GM18858 (cell line): ENCODE measurements around the gene SLX9.
"Not testable (repeated sequence)": the region's sequence is repeated elsewhere in the genome, so short reads cannot be mapped to it uniquely, and the experiment has no call there.

Source experiments
- ATAC-seq: cut with Tn5 transposase; IDR thresholded peaks from one replicate; pipeline ENCODE4 v1.9.1; 2021; ENCODE audit not compliant: unreplicated experiment

Gene SLX9

DNA sequence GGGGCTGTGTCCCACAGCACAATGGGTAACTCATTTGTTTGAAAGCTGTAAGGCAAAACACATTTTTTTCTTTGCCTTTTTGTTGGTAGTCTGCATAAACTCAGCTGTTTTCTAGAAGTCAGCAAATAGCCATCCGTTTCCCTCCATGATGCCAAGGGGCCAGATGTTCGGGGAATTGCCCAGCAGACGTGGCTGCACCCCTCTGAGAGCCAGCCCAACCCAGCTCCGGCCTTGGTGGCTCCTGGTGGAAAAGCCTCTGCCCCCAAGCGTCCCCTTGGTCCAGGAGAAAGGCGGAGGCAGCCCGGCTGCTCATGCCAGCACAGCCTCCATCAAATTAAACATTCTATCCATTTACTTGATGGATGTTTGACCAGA lies 76.2 kb downstream of the SLX9 start:
- ATAC-seq = no peak

DNA sequence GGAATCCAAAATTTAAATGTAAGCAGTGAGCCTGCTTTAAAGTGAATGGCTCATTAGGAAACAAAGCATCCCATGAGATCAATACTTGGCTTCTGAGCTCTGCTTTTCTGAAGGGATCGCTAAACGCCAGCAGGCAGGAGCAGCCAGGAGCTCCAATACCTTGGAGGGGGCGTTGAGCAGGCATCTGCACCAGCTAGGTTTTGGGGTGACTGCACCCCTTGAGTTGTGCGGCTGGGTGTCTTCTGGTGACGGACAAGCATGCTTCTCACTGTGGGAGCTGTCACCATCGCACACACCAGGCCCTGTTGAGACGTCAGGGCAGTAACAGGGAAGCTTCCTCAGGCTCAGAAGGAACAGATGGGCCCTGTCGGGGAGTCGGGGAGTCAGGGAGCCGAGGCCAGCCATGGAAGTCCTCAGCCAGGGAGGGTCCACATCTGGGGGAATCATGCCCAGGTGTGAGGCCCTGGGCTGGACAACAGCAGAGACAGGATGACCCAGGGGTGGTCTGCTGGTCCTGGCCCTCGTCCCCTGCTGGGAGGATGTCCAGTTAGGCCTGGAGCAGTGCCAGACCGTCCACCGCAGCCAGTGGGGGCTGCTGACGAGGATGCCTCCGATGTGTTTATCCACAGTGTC lies 76.7 kb downstream of the SLX9 start:
- no peak for ATAC-seq

DNA sequence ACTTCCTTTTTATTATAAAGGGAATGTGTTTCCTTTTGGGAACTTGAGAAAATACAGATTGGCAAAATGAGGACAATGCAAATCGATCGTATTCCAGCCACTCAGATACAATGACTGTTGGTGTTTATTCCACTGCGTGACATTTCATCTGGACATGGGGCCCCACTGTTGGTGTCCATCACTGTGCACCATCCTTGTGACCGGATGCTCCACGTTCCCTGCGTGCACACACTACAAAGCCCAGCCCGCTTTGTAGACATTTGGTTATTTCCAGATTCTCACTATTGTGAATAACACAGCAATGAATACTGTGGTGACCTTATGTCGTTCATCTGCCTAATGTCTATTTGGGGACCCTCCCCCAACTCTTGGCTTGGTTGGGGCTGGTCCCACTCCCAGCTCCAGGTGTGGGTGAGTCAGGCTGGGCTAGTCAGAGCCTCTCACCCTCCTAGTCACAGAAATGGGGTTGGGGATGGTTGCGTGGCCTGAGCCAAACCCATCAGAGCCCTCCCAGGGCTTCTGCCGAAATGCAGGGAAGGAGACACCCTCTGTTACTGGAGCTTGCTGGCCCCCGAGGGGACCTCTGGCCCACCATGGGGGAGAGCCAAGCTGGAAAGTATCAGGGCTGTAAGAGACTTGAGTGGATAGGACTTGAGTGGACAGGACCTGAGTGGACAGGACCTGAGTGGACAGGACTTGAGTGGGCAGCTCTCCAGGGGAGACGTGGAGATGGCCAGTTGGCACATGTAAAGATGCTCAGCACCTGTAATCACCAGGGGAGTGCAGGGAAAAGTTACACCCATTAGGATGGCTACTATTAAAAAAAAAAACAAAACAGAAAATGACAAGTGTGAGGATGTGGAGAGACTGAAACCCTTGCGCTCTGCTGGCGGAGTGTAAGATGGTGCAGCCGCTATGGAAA lies 77.5 kb downstream of the SLX9 start:
- ATAC-seq = no peak

DNA sequence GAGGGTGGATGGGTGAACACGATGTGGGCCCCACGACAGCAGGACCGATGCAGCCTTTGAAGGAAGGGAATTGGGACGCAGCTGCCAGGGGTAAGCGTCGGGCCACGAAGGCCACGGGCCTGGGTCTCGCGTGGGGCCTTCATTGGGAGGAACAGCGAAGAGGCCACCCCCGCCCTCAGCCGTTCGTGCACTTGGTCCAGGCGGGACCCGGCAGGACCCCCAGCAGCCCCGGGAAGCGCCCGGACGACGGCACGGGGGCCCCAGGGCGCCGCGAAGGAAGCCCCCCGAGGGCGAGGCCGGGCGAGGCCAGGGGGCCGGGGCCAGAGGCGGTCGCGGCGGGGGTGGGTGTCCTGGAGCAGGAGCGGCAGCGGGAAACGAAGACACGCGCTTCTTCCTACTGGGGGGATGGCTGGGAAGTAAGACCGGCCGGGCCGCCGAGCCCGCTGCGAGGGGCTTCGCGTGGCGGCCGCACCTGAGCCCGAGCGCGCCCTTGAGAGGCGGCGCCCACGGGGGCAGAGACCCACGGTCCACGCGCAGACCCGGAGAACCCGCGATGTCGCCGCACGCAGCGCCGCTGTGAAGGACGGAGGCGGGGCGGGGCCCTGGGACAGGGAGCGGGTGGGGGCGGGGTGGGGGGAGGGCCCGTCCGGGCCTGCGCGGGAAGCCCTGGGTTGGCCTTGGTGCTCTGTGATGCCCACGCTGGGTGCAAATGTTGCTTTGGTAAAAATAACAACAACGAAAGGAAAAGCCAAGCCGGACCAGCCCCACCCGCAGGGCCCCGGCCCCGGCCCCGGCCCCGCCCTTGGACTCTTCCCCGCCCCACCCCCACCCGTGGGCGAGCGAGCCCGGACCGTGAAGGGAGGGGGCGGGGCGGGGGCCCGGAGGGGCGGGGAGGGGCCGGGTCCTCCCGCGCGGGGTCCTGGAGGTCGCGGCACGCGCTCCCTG lies 78.6 kb downstream of the SLX9 start:
- no peak for ATAC-seq

DNA sequence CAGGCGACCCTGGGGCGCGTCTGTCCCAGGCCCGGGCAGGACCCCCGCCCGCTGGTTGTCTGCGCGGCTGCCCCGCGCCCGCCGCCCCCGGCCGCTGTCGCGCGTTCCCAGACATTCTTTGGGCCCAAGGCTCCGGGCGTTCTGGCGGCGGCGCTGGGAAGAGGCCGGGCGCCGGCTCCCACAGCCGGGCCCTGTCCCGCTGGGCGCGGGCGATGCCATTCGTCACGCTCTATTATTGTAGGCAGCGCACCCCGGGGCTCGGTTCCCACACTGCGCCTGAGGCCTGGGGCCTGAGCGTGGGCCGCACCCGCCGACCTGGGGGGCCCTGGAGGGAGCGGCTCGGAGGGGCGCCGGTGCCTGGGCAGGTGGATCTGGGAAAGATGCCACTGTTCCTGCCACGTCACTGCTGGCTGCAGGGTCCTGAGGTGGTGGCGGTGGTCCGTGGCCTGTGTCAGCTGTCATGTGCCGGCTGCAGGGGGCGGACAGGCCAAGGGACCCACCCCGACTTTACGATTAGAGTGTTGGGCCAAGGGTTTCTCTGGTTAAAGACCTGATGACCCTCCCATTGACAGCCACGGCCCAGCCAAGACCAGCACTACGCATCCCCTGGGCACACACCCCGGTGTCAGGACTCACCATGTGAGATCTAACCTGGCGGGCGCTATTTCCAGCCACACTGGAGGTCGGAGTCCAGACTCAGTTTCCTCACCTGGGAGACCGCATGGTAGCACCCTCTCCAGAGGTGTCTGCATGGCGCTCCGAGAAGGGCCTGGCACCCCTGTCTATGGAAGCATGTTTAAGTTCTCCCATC lies 79.5 kb downstream of the SLX9 start:
- no peak for ATAC-seq

DNA sequence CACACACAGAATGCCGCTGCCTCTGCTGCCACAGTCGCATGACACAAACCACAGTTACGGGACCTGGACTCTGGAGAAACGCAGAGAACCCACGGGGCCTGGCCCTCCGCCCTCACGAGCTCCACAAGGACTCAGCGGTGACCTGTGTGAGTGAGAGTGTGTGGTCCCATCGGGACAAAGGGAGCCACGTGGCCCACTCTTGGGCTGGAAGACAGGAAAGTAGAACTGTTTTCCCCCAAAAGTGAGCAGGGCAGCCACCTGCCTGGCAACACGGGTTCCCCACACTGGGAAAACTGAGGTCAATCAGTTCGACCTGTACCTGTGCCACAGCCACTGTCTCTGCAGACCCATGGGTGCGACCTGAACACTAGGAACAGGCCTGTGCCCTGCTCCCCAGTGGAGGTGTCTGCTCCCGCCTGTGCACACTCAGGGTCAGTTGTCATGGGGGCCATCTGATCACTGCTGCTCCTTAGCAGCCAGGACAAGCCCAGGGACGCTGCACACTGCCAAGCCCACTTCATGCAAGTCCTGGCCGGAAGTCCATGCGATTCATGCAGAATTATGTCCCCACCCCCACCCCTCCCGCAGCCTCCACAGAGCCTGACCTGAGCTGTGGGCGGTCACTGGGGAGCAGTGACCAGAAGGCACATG lies 80.2 kb downstream of the SLX9 start:
- ATAC-seq = no peak

DNA sequence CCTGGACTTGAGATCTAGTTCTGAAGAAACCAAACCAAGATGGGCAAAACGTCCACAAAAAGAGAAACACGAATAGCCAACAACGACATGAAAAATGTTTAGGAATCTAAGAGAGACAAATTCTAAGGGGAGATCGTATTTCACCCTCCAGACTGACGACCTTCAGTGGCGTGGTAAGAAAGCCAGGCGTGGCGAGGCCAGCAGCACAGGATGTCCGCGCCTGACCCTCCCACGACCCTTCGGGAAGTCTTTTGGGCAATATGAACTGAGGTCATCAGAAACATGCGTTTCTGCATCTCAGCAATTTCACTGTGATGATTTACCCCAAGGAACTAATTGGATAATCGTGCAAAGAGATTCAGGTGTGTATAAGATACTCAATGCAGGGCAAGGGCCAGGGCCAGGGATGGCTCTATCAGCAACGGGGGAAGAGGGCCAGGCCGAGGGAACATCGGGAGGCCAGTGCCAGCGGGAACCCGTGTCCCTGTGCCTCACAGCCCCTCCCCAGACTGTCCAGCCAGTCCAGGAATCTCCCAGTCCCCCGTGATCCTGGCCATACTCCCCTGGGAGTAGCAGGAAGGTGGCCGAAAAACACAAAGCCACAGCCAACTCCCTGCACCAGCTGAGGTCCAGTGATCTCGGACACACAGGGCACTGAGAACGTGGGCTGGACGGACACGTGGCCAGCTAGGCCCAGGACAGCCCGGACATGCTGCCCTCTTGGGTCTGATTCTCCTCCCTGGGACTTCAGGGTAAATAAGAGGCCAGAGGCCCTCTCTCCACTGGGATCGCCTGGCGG lies 81.0 kb downstream of the SLX9 start:
- ATAC-seq = no peak

DNA sequence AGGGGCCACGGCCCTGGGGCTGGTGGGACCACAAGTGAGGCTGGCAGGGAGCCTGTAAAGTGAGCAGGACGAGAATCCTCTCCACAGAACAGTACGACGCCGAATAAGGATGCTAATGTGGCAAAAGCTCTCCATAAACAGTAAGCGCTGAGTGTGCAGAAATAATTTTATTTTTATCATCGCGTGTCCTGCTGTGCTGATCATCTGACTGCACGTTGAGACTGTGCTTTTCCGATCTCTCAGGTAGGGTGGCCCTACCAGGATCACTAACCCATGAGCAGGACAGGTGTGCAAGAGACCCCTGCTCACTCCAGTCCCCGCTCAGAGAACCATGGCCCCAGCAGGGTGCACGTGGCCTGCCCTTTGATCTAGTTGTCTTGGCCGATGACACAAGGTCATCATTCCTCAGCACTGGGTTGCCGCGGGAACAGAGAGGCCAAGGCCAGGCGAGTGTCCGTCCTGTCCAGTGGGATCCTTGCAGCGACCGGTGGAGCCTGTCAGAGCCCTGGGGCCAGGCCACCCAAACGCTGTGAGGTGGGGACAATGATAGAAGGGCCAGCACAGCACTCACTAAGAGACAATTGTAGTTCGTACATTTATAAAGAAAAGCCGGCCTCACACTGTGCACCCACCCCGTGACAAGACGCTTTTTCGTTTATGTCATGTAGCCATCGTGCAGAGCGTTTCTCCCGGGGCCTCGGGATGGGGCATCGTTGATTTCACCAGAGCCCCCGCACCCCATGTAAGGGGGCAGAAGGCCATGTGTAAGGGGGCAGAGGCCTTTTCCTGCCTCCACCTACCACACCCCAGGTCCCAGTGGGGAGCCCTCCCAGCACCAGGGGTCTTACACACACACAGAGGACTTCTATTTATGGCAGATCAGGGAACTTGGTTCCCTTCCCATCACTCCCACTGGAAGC lies 81.9 kb downstream of the SLX9 start:
- ATAC-seq = no peak

DNA sequence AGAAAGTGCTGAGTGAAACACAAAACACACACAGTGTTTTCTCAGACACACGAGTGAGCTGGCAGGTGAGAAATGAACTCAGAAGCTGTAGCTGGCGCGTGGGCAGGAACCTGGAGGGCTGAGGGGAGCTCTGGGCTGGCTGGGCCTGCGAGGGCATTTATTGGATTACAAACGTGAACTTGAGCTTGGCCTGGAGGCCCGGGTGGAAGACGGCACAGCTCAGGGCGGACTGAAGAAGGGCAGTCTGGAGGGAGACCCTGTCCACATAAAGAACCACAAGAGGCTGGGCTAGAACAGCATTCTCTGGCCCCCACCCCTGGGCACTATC lies 82.5 kb downstream of the SLX9 start:
- no peak for ATAC-seq

DNA sequence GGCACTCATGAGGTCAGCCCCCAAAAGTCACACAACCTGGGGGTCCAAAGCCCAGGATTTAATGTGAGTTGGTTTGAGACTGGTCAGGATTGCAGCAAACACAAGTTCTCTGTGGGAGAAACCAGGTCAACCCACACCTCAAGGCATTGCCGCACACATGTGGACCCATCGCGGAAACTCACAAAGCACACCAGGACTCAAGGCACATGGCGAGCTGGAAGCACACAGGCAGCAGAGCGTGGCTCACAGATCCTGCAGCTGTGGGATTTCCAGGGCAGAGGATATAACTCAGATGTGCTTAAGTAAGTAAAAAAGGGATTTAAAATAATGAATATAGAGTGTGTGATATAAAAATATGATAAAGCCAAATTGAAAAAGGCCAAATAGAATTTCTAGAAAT lies 82.9 kb downstream of the SLX9 start:
- ATAC-seq = no peak

DNA sequence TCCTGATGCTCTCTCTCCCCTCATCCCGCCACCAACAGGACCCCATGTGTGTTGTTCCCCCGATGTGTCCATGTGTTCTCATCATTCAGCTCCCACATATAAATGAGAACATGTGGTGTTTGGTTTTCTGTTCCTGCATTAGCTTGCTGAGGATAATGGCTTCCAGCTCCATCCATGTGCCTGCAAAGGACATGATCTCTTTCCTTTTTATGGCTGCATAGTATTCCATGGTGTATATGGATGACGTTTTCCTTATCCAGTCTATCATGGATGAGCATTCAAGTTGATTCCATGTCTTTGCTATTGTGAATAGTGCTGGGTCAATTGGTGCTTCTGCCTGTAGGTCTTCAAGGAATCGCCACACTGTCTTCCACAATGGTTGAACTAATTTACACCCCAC lies 84.7 kb downstream of the SLX9 start:
- not testable (repeated sequence) for ATAC-seq

DNA sequence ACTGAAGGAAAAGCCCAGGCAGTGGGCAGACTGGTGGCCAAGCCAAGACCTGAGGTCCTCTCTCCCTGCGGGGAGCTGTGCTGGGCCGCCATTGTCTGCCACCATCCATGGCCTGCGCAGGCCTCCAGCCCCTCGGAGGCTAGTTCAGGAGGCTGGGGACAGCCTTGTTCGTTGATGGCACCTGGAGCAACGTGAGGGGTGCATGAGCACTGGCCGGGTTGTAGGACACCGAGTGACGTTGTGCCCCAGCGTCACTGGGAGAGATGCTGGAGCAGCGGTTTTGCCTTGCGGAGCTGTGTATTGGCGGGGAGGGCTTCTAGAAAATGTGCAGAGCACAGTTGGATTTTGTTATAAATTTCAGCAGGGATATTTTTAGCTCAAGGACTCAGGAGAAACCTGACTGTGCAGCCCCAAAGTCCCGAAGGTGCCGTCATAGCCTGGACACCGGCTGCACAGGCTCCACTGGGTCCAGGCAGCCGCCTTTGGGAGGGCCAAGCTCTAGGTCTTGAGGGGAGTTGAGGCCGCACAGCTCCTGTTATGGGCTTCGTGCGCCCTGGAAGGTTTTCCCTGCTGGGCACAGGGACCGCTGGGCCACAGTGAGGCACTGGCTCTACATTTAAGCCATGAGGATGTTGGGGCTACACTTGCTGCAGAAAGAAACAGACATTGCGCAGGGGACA lies 86.4 kb downstream of the SLX9 start:
- no peak for ATAC-seq
